Lung (tissue), 12 donors: ENCODE data around the gene MUSK. TPM values are rescaled to one million over a fixed set of nuclear protein-coding genes. Genes with fewer than 3 reads are reported as not detected.
A peak's percentile ranks its signal among the peaks of the same experiment; 100 is the strongest.

Experiments
- ATAC-seq: fragments of 200-7000 bp; cut with Tn5 transposase; one replicate; pipeline ENCODE4 v1.9.1; 2020; ENCODE audit warnings: moderate number of reproducible peaks; ENCODE audit not compliant: insufficient read depth, low FRiP score
- DNase-seq, 3 donors: peaks; one replicate each; pipeline ENCODE4 v3.0.0-alpha.2; 2013 to 2017
- H3K27ac ChIP-seq, 2 donors: one replicate each; pipeline ENCODE4 v1.5.1; 2013; ENCODE audit warnings: mild to moderate bottlenecking in 2 of 2, moderate library complexity in 2 of 2, control low read depth in 1 of 2, inconsistent platforms in 1 of 2, low read depth in 1 of 2, low read length in 1 of 2
- H3K27me3 ChIP-seq, 3 donors: one replicate each; pipeline ENCODE4 v1.5.1; 2013; ENCODE audit warnings: low read length in 2 of 3; ENCODE audit not compliant: control insufficient read depth in 3 of 3, insufficient read depth in 3 of 3
- H3K36me3 ChIP-seq, 4 donors: one replicate each; pipeline ENCODE4 v1.5.1; 2013; ENCODE audit warnings: low read length in 4 of 4, mild to moderate bottlenecking in 1 of 4, moderate library complexity in 1 of 4; ENCODE audit not compliant: control insufficient read depth in 4 of 4, insufficient read depth in 4 of 4
- H3K4me1 ChIP-seq, 5 donors: one replicate each; pipeline ENCODE4 v1.5.1; 2013; ENCODE audit warnings: low read length in 5 of 5, mild to moderate bottlenecking in 2 of 5, moderate library complexity in 1 of 5; ENCODE audit not compliant: control insufficient read depth in 5 of 5, insufficient read depth in 5 of 5
- H3K4me3 ChIP-seq: one replicate; pipeline ENCODE4 v1.5.1; 2013; ENCODE audit warnings: mild to moderate bottlenecking, control low read depth, moderate library complexity
- H3K9ac ChIP-seq, 2 donors: one replicate each; pipeline ENCODE4 v1.5.1; 2013; ENCODE audit warnings: low read length in 2 of 2, control low read depth in 1 of 2; ENCODE audit not compliant: insufficient read depth in 1 of 2
- H3K9me3 ChIP-seq, 4 donors: one replicate each; pipeline ENCODE4 v1.5.1; 2013; ENCODE audit warnings: low read length in 3 of 4, mild to moderate bottlenecking in 1 of 4, moderate library complexity in 1 of 4; ENCODE audit not compliant: control insufficient read depth in 4 of 4, insufficient read depth in 3 of 4
- CTCF ChIP-seq: IDR thresholded peaks from 2 replicates; pipeline ENCODE4 v1.5.1; 2012; ENCODE audit warnings: mild to moderate bottlenecking; ENCODE audit errors: control extremely low read depth, extremely low read depth
- WGBS, 2 donors: extraction: QIAGEN DNeasy Blood & Tissue Kit; methylation state at CpG; one replicate each; pipeline ENCODE4 v1.1.7; 2013; 5-methylcytosine and 5-hydroxymethylcytosine counted together
- polyA plus RNA-seq, 2 donors: library from polyadenylated mRNA; stranded (reverse); fragments of 200-250 nt; gene quantifications; one replicate each; pipeline ENCODE4 v1.2.1, GENCODE V29; 2013
- total RNA-seq, 2 donors: library from RNA; depleted of rRNA in 1 of 2; stranded (reverse); fragments of >200 nt in 1 of 2; gene quantifications; one replicate each; pipeline ENCODE4 v1.2.1, GENCODE V29; 2014 to 2021
- donor health status: control.
- donor health status: control.
- donor health status: Bipolar disorder and iron deficiency.
- donor health status: healthy.
- donor health status: DM: yes; HTN: yes; CAD: no.

Gene MUSK
- total and polyA plus RNA-seq, 4 donors, result 0.14 to 2.8 (median 0.43) TPM

- 70 to 72% methylated on average over 6 of the region's 6 CpGs for WGBS, 2 donors
- Histone ChIP-seq H3K27me3 (no peaks in the 10 kb centered on the region), H3K36me3 (no peaks in the 10 kb centered on the region), H3K27ac (no peak overlapping the region), H3K4me1 (peaks cover 0 to 2% (median 0%) of the 10 kb centered on the region in 5 donors), H3K4me3 (no peak overlapping the region), H3K9me3 (no peaks in the 10 kb centered on the region), H3K9ac (no peak overlapping the region)
- ATAC-seq (peak; percentile 53), DNase-seq (peak in 2 of 3 donors; percentile 19 to 45)
- no peak for TF ChIP-seq CTCF
These were observed 12.6 kb upstream of the MUSK start for GRCh38 chr9:110655754-110656641.

GRCh38 chr9:110659891-110660541 is 8.6 kb upstream of the MUSK start:
- no peak for DNase-seq
- ATAC-seq, result no peak
- Histone ChIP-seq H3K27ac (no peak overlapping the region), H3K9ac (no peak overlapping the region), H3K27me3 (no peaks in the 10 kb centered on the region), H3K36me3 (no peaks in the 10 kb centered on the region), H3K9me3 (no peaks in the 10 kb centered on the region), H3K4me1 (no peaks in the 10 kb centered on the region), H3K4me3 (no peak overlapping the region)
- no peak for TF ChIP-seq CTCF
- WGBS, 2 donors, result 85 to 90% methylated on average over 2 of the region's 2 CpGs

- DNase-seq, result no peak
- Histone ChIP-seq H3K4me3 (no peak overlapping the region), H3K27me3 (no peaks in the 10 kb centered on the region), H3K4me1 (peaks cover 0 to 14% (median 0%) of the 10 kb centered on the region in 5 donors), H3K36me3 (no peaks in the 10 kb centered on the region), H3K9me3 (no peaks in the 10 kb centered on the region), H3K27ac (no peak overlapping the region), H3K9ac (no peak overlapping the region)
- ATAC-seq, result no peak
- no peak for TF ChIP-seq CTCF
- WGBS, 2 donors, result 57 to 69% methylated on average over 5 of the region's 5 CpGs
These were observed 842 bp downstream of the MUSK start for GRCh38 chr9:110669433-110669832.
